HepG2 (cell line): Measurements from ENCODE around the gene ATP2B2. TPM values are rescaled to one million over a fixed set of nuclear protein-coding genes. Genes with fewer than 3 reads are reported as not detected.

Experiments
- ATAC-seq: fragments of 200-7000 bp; cut with Tn5 transposase; 3 replicates; pipeline ENCODE4 v1.9.1; 2020; ENCODE audit warnings: mild to moderate bottlenecking, moderate library complexity
- BruUV-seq: library from RNA; stranded (reverse); fragments of 400-500 nt; replicated peaks from 2 replicates; lab custom pipeline; 2021; lab: Mats Ljungman, UMichigan
- CTCF ChIA-PET: fragments of 300-600 bp; formaldehyde crosslinking; extraction: SDS; loops from one replicate; lab custom pipeline; 2021; ENCODE audit warnings: low total read pairs, inconsistent platforms, low intra/inter-chr PET ratio; lab: Yijun Ruan, JAX
- POLR2A ChIA-PET: fragments of 350-600 bp; sonication (Branson Sonifier 250); formaldehyde crosslinking; loops from one replicate; lab custom pipeline; 2020; ENCODE audit warnings: antibody characterized with exemption, inconsistent platforms; lab: Yijun Ruan, JAX
- DNase-seq: peaks from one replicate; pipeline ENCODE4 v3.0.0-alpha.2; 2015; ENCODE audit warnings: low spot score
- FAIRE-seq: peaks from 3 replicates; lab custom pipeline; 2011; peaks lifted over from hg19 to GRCh38; lab: Jason Lieb, UNC
- H2AFZ ChIP-seq: one replicate; pipeline ENCODE4 v1.6.1; 2011; ENCODE audit warnings: low read length, inconsistent platforms
- H3K27ac ChIP-seq: fragments of 300-600 bp; 3 replicates; pipeline ENCODE4 v1.8.0; 2011; ENCODE audit warnings: mixed run types, mild to moderate bottlenecking, mixed read lengths, low read length, inconsistent platforms; ENCODE audit not compliant: insufficient read depth; ENCODE audit errors: extremely low read length
- H3K27me3 ChIP-seq, 2 experiments: fragments of 200-600 bp in 1 of 2; 2 replicates in 1 of 2; 3 replicates in 1 of 2; pipeline versions ENCODE4 v1.6.0 to v1.8.0; 2011; ENCODE audit warnings: low read length in 2 of 2, mild to moderate bottlenecking in 2 of 2, moderate library complexity in 2 of 2, inconsistent platforms in 1 of 2; ENCODE audit not compliant: insufficient read depth in 2 of 2, control insufficient read depth in 1 of 2
- H3K36me3 ChIP-seq, 2 experiments: fragments of 200-600 bp in 1 of 2; replicated peaks in 1 of 2; 2 replicates in 1 of 2; 3 replicates in 1 of 2; pipeline versions ENCODE4 v1.5.1 to v1.8.0; 2011; ENCODE audit warnings: low read length in 2 of 2, inconsistent platforms in 1 of 2; ENCODE audit not compliant: insufficient read depth in 2 of 2, control insufficient read depth in 1 of 2
- H3K4me1 ChIP-seq: 2 replicates; pipeline ENCODE4 v1.5.1; 2012; ENCODE audit warnings: low read length, inconsistent platforms; ENCODE audit not compliant: insufficient read depth
- H3K4me2 ChIP-seq: 2 replicates; pipeline ENCODE4 v1.6.0; 2011; ENCODE audit warnings: low read depth, low read length, inconsistent platforms
- H3K4me3 ChIP-seq, 3 experiments: fragments of 200-600 bp in 1 of 3; sonication (generic), shearing (Covaris generic) in 1 of 3; replicated peaks in 1 of 3; 2 replicates each; pipeline ENCODE4 v1.5.1; 2011 to 2016; ENCODE audit warnings: low read length in 3 of 3, inconsistent platforms in 2 of 3, low read depth in 2 of 3, mild to moderate bottlenecking in 2 of 3, control low read depth in 1 of 3, mixed read lengths in 1 of 3; ENCODE audit not compliant: insufficient read depth in 1 of 3
- H3K79me2 ChIP-seq: one replicate; pipeline ENCODE4 v1.6.1; 2011; ENCODE audit warnings: low read length, inconsistent platforms; ENCODE audit not compliant: insufficient read depth
- H3K9ac ChIP-seq: 2 replicates; pipeline ENCODE4 v1.6.0; 2011; ENCODE audit warnings: mild to moderate bottlenecking, low read depth, low read length, inconsistent platforms; ENCODE audit not compliant: insufficient read depth
- H3K9me3 ChIP-seq: 2 replicates; pipeline ENCODE4 v1.5.1; 2012; ENCODE audit warnings: mild to moderate bottlenecking, low read length
- H4K20me1 ChIP-seq: 2 replicates; pipeline ENCODE4 v1.6.0; 2011; ENCODE audit warnings: inconsistent platforms, mild to moderate bottlenecking, low read length, moderate library complexity; ENCODE audit not compliant: insufficient read depth
- ARNT2 ChIP-seq: sonication (generic); formaldehyde crosslinking; IDR thresholded peaks from 2 replicates; pipeline ENCODE4 v1.8.0; 2022; ENCODE audit warnings: mild to moderate bottlenecking, low read depth, missing genetic modification reagents, moderate library complexity
- DPF2 ChIP-seq: sonication (generic); formaldehyde crosslinking; IDR thresholded peaks from 2 replicates; pipeline ENCODE4 v1.4.0; 2020; ENCODE audit warnings: mild to moderate bottlenecking, low read depth, missing genetic modification reagents, borderline replicate concordance
- SAP130 ChIP-seq: IDR thresholded peaks from 2 replicates; pipeline ENCODE4 v1.6.1; 2016; ENCODE audit warnings: low read depth
- SMC3 ChIP-seq: IDR thresholded peaks from 2 replicates; pipeline ENCODE4 v1.6.1; 2011; ENCODE audit warnings: low read length, improper control_type of control experiment
- SP140L ChIP-seq: sonication (generic); formaldehyde crosslinking; IDR thresholded peaks from 2 replicates; pipeline ENCODE4 v1.4.0; 2020; ENCODE audit warnings: missing genetic modification reagents, borderline replicate concordance
- ZNF550 ChIP-seq: sonication (generic); formaldehyde crosslinking; IDR thresholded peaks from 2 replicates; pipeline ENCODE4 v1.4.0; 2020; ENCODE audit warnings: mild to moderate bottlenecking, missing genetic modification reagents, borderline replicate concordance
- ZNF563 ChIP-seq: sonication (generic); formaldehyde crosslinking; IDR thresholded peaks from 2 replicates; pipeline ENCODE4 v1.8.0; 2022; ENCODE audit warnings: mild to moderate bottlenecking, moderate library complexity, missing genetic modification reagents
- ZNF761 ChIP-seq: sonication (generic); formaldehyde crosslinking; conservative IDR thresholded peaks from 2 replicates; pipeline ENCODE4 v1.4.0; 2020; ENCODE audit warnings: mild to moderate bottlenecking, missing genetic modification reagents
- WGBS: methylation state at CpG from one replicate; pipeline ENCODE4 v1.1.6; 2017; ENCODE audit warnings: low lambda C conversion rate; 5-methylcytosine and 5-hydroxymethylcytosine counted together
- in situ Hi-C: cut with HindIII; loops from 2 replicates; pipeline ENCODE4 v1.10.0; 2017; ENCODE audit warnings: low pct_unique_long_range_greater_than_20kb; ENCODE audit not compliant: extremely low pct_ligation_motif_present
- intact Hi-C: fragments of 100-400 bp; cut with micrococcal nuclease; formaldehyde crosslinking; loops from one replicate; pipeline ENCODE4 v1.10.0; 2022; ENCODE audit not compliant: unreplicated experiment
- polyA plus RNA-seq, 8 experiments: library from polyadenylated mRNA; depleted of rRNA in 3 of 8; stranded (reverse) in 7 of 8; unstranded in 1 of 8; fragments of >200 nt; fragmentation: Illumina TruSeq in 4 of 8; extraction: Trizol in 4 of 8; gene quantifications; 2 replicates each; pipeline versions ENCODE4 v1.2.1 to v1.2.3, GENCODE V29; 2011 to 2016; ENCODE audit warnings: low read depth in 4 of 8, missing spikeins in 1 of 8, mixed read lengths in 1 of 8; ENCODE audit not compliant: insufficient read depth in 1 of 8
- total RNA-seq, 5 experiments: library from RNA; depleted of rRNA; stranded (reverse); fragments of >200 nt; fragmentation: Illumina TruSeq; extraction: Trizol; gene quantifications; 2 replicates each; pipeline ENCODE4 v1.2.3, GENCODE V29; 2016; ENCODE audit warnings: low read depth in 1 of 5
- TF ChIP-seq, protein P1 (sequence below): sonication (generic); formaldehyde crosslinking; IDR thresholded peaks from 2 replicates; pipeline ENCODE4 v1.4.0; 2020; ENCODE audit warnings: missing genetic modification reagents
- TF ChIP-seq, protein P2 (sequence below): sonication (generic); formaldehyde crosslinking; conservative IDR thresholded peaks from 2 replicates; pipeline ENCODE4 v1.5.0; 2020; ENCODE audit warnings: missing genetic modification reagents

The ATP2B2 gene
- total and polyA plus RNA-seq, 2 of the 13 experiments (the other 11 are each of a cell fraction or from before 2014, with no cell fraction given) = 1.5 to 2.3 TPM

DNA sequence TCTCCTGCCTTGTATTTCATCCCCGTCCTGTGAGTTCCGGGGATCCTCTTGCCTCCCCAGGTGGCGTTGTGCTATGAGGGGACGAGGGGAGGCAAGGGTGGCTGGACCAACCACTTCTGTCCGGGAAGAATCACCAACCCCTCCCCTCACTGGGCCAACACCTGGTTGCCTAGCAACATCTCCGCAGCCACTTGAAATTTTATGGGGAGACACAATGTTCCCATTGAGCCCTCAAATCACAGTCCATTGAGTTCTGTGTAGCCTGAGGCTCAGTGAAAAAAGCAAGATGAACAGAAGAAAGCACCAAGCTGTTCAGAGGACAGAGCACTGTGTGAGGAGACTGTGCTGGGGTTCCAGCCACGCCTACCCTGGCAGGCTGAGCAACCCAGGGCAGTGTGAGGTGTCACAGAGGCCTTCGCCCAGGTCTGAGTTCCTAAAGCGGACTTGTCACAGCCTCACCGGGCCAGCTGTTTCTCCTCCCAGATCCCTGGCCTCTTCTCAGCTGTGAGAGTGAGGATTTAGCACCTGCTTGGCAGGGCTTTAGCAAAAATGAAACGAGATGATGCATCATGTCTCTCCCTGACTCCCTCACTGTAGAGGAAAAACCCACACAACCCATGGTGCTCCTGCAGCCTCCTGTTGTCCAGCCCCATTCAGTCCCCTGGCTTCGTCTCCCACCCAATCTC is 76.8 kb downstream of the ATP2B2 start (continued):
- TF ChIP-seq ZNF550 (CRISPR knock-in tag) = no peak
- no peak for TF ChIP-seq ZNF563 (CRISPR knock-in tag)
- no peak for TF ChIP-seq SMC3
- TF ChIP-seq, protein P1, sequence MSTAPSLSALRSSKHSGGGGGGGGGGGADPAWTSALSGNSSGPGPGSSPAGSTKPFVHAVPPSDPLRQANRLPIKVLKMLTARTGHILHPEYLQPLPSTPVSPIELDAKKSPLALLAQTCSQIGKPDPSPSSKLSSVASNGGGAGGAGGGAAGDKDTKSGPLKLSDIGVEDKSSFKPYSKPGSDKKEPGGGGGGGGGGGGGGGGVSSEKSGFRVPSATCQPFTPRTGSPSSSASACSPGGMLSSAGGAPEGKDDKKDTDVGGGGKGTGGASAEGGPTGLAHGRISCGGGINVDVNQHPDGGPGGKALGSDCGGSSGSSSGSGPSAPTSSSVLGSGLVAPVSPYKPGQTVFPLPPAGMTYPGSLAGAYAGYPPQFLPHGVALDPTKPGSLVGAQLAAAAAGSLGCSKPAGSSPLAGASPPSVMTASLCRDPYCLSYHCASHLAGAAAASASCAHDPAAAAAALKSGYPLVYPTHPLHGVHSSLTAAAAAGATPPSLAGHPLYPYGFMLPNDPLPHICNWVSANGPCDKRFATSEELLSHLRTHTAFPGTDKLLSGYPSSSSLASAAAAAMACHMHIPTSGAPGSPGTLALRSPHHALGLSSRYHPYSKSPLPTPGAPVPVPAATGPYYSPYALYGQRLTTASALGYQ (CRISPR knock-in tag) = no peak
- TF ChIP-seq, all 625 proteins: peak for 0

DNA sequence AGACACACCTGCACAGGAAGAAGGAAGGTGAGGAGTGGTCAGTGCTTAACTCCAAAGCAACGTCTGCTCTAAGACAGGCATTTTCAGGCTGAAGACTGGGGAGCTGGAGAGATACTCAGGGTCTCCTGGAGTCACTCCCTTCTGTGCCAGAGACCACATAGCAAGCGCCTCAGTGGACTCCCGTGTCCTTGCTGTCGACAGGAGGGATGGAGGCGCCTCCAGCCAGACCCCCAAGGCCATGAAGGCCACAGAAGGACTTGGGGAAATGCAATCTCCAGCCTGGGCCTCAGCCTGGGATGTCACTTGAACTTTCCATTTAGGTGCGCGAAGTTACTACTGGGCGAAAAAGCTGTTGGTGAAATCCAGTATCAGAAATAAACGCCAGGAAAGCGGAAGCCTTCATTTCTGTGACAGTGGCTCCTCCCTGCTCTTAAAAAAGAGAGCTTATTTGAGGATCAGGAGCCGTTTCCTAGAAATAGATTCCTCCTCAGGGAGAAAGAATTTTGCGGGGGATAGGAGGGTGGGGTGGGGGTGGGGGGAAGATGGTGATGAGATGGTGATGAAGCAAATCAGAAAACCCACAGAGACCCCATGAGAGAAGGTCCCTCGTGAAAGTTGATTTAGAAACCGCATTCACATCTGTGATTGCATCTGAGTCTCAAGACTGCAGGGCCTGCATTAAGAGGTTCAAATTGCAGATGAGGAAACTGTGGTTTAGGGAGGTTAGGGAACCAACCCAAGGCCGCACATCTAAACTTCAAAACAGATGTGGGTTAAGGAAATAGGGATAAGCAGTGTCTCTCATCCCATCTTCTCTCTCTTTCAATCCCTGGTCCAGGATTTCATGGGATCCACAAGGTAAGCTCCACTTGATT is 78.8 kb downstream of the ATP2B2 start:
- H3K27ac ChIP-seq = no peak overlapping the region
- H3K27me3 ChIP-seq = no peaks in the 10 kb centered on the region
- FAIRE-seq = no peak
- H3K36me3 ChIP-seq = no peaks in the 10 kb centered on the region
- POLR2A ChIA-PET = no interaction called here
- in situ Hi-C loops = no loop called here
- TF ChIP-seq DPF2 = no peak
- no peak for TF ChIP-seq ZNF761 (CRISPR knock-in tag)
- no peak for TF ChIP-seq SP140L (CRISPR knock-in tag)
- TF ChIP-seq ARNT2 (CRISPR knock-in tag) = no peak
- TF ChIP-seq, protein P2, sequence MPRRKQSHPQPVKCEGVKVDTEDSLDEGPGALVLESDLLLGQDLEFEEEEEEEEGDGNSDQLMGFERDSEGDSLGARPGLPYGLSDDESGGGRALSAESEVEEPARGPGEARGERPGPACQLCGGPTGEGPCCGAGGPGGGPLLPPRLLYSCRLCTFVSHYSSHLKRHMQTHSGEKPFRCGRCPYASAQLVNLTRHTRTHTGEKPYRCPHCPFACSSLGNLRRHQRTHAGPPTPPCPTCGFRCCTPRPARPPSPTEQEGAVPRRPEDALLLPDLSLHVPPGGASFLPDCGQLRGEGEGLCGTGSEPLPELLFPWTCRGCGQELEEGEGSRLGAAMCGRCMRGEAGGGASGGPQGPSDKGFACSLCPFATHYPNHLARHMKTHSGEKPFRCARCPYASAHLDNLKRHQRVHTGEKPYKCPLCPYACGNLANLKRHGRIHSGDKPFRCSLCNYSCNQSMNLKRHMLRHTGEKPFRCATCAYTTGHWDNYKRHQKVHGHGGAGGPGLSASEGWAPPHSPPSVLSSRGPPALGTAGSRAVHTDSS (CRISPR knock-in tag) = no peak
- no peak for TF ChIP-seq SAP130 (CRISPR knock-in tag)
- TF ChIP-seq, all 625 proteins: peak for 0
- no peak for ATAC-seq
- no peak overlapping the region for H3K4me3 ChIP-seq
- CTCF ChIA-PET = no interaction called here
- no peaks in the 10 kb centered on the region for H3K79me2 ChIP-seq
- no TSS peak for BruUV-seq
- no peak overlapping the region for H2AFZ ChIP-seq
- intact Hi-C loops = no loop called here
- H3K9ac ChIP-seq = no peak overlapping the region
- no peak overlapping the region for H3K4me2 ChIP-seq
- 66% methylated on average over 13 of the region's 15 CpGs for WGBS
- H4K20me1 ChIP-seq = no peaks in the 10 kb centered on the region
- no peaks in the 10 kb centered on the region for H3K9me3 ChIP-seq
- DNase-seq = no peak
- no peaks in the 10 kb centered on the region for H3K4me1 ChIP-seq
